Activated CD4-positive, alpha-beta T cell treated with anti-CD3 and anti-CD28 coated beads, Interleukin-2, Interleukin-4, amounts not matched to agents 100 ng/mL and 50 ng/mL, durations not matched to agents 16 hours and 8 hours (primary cell): ENCODE measurements around the gene TTC9.
A peak's percentile ranks its signal among the peaks of the same experiment; 100 is the strongest.
"Not testable (repeated sequence)": the region's sequence is repeated elsewhere in the genome, so short reads cannot be mapped to it uniquely, and the experiment has no call there.

Source experiments
- DNase-seq: peaks from one replicate; pipeline ENCODE4 v3.0.0-alpha.2; 2020; ENCODE audit warnings: low spot score

Gene TTC9

DNA sequence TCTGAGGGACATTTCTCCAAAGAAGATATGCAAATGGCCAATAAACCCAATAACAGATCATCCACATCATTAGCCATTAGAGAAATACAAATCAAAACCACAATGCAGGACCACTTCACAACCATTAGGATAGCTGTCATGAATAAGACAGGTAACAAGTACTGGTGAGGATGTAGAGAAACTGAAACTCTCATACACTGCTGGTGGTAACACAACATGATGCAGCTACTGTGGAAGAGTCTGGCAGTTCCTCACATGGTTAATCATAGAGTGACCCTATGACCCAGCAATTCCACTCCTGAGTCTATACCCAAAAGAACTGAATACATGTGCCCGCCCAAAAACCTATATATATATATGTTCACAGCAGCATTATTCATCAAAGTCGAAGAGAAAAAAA, 39.0 kb downstream of the TTC9 start:
- no peak for DNase-seq

DNA sequence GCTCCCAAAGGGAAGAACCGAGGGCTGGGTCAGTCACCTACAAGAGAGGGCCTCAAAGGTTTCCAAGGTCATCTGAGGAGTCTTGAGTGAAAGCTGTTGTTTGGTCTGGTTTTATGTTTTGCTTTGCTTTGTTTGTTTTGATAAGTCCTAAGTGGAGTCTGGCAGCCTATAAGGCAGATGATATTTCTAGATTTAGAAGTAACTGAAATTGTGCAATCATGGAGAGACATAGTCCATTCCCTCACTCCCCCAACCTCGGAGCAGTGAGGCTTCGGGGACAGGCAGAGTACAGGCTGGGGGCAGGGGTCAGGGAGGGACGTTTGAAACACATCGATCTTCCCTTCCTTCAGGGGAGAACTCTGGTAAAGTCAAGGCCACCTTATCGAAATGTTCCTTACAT, 42.3 kb downstream of the TTC9 start:
- no peak for DNase-seq

- DNase-seq: no peak
Measured at GRCh38 chr14:70685474-70686197, 43.9 kb downstream of the TTC9 start.

GRCh38 chr14:70692210-70692609, 50.5 kb downstream of the TTC9 start:
- no peak for DNase-seq

GRCh38 chr14:70696026-70696425, 54.3 kb downstream of the TTC9 start:
- no peak for DNase-seq

- DNase-seq: no peak
Measured at GRCh38 chr14:70697701-70698100, 56.0 kb downstream of the TTC9 start.

DNA sequence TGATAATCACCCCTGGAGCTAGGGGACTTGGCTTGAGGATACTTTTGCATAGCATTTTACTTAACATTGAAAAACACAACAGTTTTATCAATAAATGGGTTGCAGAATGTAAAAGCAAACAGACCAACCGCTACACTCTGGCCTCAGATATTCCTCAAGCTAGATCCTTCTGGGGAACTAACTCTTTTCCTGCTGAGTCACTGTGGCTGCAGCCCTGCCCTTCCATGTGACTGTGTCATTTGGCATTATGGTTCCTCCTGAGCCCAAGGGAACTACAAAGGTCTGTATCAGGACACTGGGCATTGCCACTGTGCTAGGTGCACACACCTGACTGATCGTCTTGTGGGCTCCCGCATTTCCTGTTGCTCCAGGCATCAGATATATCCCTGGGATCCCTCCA, 56.6 kb downstream of the TTC9 start:
- no peak for DNase-seq

DNA sequence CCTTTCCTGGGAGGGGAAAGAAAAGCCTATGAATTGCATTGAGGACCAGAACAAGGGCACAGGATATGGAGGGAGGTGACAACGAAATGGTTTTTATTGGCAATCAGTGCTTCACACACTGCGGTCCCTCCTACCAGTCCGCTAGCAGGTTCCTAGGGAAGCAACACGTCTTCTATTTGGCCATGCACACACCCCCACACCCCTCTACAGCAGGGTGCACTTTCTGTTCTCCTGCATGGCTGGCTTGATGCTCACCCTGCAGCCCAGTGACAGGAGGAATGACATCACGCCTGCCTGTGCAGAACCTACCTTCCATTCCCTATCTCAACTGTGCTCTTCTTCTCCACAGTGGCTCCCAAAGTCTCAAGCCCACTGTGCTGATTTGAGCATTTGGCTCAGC, 57.9 kb downstream of the TTC9 start:
- no peak for DNase-seq

GRCh38 chr14:70700955-70701585, 59.4 kb downstream of the TTC9 start:
- no peak for DNase-seq

DNA sequence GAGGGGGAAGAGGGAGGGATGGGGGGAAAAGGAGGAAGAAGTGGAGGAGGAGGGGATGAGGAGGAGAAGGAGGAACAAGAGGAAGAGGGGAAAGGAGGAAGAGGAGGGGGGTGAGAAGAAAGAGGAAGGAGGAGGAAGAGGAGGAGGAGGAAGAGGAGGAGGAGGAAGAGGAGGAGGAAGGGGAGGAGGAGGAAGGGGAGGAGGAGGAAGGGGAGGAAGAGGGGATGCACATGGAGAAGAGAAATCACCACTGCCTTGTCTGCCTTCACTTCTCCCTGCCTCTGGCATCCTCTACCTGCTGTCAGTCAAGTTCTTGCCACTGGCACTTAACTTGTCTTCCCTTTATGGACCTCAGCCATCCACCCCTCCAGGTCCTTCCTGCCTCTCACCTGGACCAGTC, 59.9 kb downstream of the TTC9 start:
- DNase-seq: no peak

GRCh38 chr14:70702161-70702560, 60.4 kb downstream of the TTC9 start:
- no peak for DNase-seq

GRCh38 chr14:70703621-70704168, 62.0 kb downstream of the TTC9 start:
- DNase-seq: not testable (repeated sequence)

DNA sequence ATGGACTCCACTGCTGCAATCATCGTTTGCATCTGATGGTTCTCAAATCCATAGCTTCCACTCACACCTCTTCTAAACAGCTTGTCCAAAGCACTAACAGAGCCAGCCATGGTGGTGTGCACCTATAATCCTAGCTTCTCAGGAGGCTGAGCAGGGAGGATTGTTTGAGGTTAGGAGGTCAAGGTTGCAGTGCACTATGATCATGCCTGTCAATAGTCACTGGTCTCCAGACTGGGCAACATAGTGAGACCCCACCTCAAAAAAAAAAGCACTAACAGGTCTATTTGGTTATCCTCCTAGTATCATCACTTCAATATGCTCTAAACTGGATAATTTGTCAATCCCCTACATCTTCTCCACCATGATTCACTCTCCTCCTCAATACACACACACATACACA, 63.2 kb downstream of the TTC9 start:
- no peak for DNase-seq

- DNase-seq: no peak
Measured at GRCh38 chr14:70706177-70706576, 64.5 kb downstream of the TTC9 start.

GRCh38 chr14:70707138-70708038, 65.7 kb downstream of the TTC9 start:
- no peak for DNase-seq

- no peak for DNase-seq
Measured at GRCh38 chr14:70708717-70709570, 67.2 kb downstream of the TTC9 start.

DNA sequence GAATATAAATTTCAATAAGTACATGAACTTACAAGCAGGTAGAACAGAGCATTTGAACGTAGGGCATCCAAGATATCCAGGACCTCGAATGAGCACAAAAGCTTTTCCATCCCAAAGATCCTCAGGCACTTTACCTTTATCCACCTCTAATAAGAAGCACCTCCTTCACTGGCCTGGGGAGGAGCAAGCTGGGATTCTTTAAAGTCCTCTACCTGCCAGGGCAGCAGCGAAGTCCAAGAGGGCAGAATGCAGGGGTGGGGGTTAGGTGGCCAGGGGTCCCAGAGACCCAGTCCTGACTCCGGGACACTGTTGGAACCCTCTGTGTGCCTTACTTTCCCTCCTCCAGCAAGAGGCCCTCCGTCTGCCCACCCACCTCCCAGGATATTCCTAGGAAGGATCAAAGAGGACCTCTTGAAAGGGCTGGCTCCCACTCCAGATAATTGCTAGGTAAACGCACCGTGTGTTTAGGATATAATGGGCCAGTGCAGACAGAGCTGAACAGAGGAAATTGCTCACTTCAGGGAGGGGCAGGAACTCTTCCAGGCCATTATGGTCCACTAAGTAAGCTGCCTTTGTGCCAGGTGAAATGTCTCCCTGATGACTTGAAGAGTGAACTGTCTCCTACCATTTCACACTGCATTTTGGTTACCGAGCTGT, 68.1 kb downstream of the TTC9 start:
- DNase-seq: no peak

DNA sequence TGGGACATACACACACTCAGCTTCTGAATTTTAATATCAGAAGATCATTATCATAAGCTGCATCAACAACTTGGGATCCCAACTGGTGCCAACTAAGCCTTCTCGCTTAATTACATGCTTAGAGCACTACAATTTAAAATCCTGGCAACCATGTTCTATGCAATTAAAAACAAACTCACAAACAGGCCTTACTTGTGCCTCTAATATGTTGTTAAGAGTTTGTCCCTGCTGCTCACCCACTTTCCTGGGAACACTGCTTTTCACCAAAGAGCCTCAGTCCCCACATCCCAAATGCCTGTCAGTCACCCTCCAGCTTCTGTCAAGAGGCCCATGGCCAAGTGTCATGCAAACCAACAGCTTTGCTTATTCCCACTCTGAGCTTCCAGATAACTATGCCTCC, 69.7 kb downstream of the TTC9 start:
- no peak for DNase-seq

- no peak for DNase-seq
Measured at GRCh38 chr14:70713096-70713495, 71.4 kb downstream of the TTC9 start.

DNA sequence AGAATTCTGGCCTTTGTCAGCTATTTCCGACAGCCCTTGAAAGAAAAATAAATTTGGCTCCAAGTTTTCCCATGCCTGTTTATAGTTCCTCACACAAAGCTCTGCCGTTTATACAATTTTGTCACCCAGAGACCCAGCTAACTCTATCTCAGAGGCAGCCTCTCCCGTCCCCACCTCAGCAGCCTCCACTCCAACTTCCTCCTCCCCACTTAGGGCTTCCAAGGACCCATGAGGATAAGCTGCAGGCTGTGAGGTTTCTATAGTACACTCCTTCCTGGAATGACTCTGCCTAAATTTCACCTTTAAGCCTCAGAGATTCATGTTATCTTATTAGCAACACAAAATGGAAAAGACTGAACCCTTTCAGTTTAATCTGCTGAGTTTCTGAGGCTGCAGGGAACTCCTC, 71.8 kb downstream of the TTC9 start:
- no peak for DNase-seq

GRCh38 chr14:70714055-70714550, 72.4 kb downstream of the TTC9 start:
- DNase-seq: peak; percentile 50
